Body of pancreas (tissue), 4 donors: Measurements from ENCODE around the gene ATPAF1. TPM values are rescaled to one million over a fixed set of nuclear protein-coding genes. Genes with fewer than 3 reads are reported as not detected.

ENCODE experiments used
- ATAC-seq: fragments of 150-250 bp; one replicate; pipeline ENCODE4 v1.9.1; 2016
- DNase-seq, 4 donors: peaks; one replicate each; pipeline ENCODE4 v3.0.0-alpha.2; 2019
- H3K27ac ChIP-seq, 4 donors: fragments of 200-600 bp; sonication (generic); 1 replicate in 3 of 4; 2 replicates in 1 of 4; pipeline versions ENCODE4 v1.5.1 to v1.6.1; 2016 to 2019; ENCODE audit warnings: mild to moderate bottlenecking in 1 of 4, mixed read lengths in 1 of 4, moderate library complexity in 1 of 4
- H3K27me3 ChIP-seq, 2 donors: fragments of 200-600 bp; sonication (generic); one replicate each; pipeline ENCODE4 v1.6.0; 2016; ENCODE audit warnings: mild to moderate bottlenecking in 1 of 2
- H3K36me3 ChIP-seq, 2 donors: fragments of 200-600 bp; sonication (generic); replicated peaks in 1 of 2; 2 replicates each; pipeline ENCODE4 v1.5.1; 2016; ENCODE audit warnings: low read depth in 2 of 2; ENCODE audit not compliant: insufficient read depth in 1 of 2
- H3K4me1 ChIP-seq: fragments of 200-600 bp; sonication (generic); one replicate; pipeline ENCODE4 v1.6.0; 2016
- H3K4me3 ChIP-seq, 2 donors: fragments of 200-600 bp; sonication (generic); 1 replicate in 1 of 2; 2 replicates in 1 of 2; pipeline ENCODE4 v1.5.1; 2016 to 2019
- H3K9me3 ChIP-seq, 3 donors: fragments of 200-600 bp; sonication (generic); 1 replicate in 2 of 3; 2 replicates in 1 of 3; pipeline ENCODE4 v1.5.1; 2016
- POLR2A ChIP-seq, 3 donors: fragments of 450-650 bp; IDR thresholded peaks; one replicate each; pipeline ENCODE4 v1.6.1; 2016; ENCODE audit warnings: antibody characterized with exemption in 3 of 3, mild to moderate bottlenecking in 2 of 3
- WGBS, 2 donors: methylation state at CpG; one replicate each; pipeline ENCODE4 v1.1.5; 2017; 5-methylcytosine and 5-hydroxymethylcytosine counted together
- intact Hi-C: fragments of 100-400 bp; cut with DNase I; formaldehyde crosslinking; loops from one replicate; pipeline ENCODE4 v1.15.1; 2023
- total RNA-seq, 2 donors: library from RNA; depleted of rRNA; stranded (reverse); fragments of >200 nt; gene quantifications; one replicate each; pipeline ENCODE4 v1.1.0, GENCODE V29; 2016
- TF ChIP-seq, protein P1 (sequence below), 7 experiments: fragments of 450-650 bp in 4 of 7; fragments of 200-600 bp in 3 of 7; sonication (generic) in 3 of 7; IDR thresholded peaks; one replicate each; pipeline ENCODE4 v1.5.1; 2016 to 2019; ENCODE audit warnings: antibody characterized with exemption in 7 of 7

Gene ATPAF1
- total RNA-seq, 2 donors from 2014 or later: 22.8 to 33.0 TPM

DNA sequence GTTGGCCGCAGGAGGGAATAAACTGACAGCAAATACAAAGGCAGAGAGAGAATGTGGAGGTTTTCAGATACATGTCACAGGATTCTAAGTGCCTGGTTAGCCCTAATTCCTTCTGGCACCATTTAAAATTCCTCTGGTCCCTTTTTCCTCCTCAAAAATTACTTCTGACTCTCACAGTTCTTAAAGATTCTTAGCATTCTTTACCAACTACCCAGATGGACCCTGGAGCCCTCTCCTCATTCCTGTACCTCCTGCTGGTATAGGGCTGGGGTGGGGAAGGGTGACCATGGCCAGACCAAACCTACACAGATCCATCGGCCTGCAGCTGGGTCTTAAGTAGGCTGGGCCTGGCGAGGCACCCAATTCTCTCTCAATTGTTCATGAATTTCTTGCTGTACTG is 71.3 kb downstream of the ATPAF1 start:
- no peaks in the 10 kb centered on the region for H3K9me3 ChIP-seq
- intact Hi-C loops: no loop called here
- TF ChIP-seq, protein P1, sequence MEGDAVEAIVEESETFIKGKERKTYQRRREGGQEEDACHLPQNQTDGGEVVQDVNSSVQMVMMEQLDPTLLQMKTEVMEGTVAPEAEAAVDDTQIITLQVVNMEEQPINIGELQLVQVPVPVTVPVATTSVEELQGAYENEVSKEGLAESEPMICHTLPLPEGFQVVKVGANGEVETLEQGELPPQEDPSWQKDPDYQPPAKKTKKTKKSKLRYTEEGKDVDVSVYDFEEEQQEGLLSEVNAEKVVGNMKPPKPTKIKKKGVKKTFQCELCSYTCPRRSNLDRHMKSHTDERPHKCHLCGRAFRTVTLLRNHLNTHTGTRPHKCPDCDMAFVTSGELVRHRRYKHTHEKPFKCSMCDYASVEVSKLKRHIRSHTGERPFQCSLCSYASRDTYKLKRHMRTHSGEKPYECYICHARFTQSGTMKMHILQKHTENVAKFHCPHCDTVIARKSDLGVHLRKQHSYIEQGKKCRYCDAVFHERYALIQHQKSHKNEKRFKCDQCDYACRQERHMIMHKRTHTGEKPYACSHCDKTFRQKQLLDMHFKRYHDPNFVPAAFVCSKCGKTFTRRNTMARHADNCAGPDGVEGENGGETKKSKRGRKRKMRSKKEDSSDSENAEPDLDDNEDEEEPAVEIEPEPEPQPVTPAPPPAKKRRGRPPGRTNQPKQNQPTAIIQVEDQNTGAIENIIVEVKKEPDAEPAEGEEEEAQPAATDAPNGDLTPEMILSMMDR (IDR thresholded peaks at IDR 0.05): no peak
- no peak for TF ChIP-seq POLR2A (IDR thresholded peaks at IDR 0.05)
- H3K27ac ChIP-seq: peak overlapping the region in 1 of 4 donors; percentile 4
- no peak for ATAC-seq
- peaks cover 66% of the 10 kb centered on the region for H3K4me1 ChIP-seq
- WGBS, 2 donors: 66 to 74% methylated on average over 3 of the region's 3 CpGs
- no peak for DNase-seq
- no peaks in the 10 kb centered on the region for H3K27me3 ChIP-seq
- H3K36me3 ChIP-seq: peaks cover 7 to 8% of the 10 kb centered on the region in 2 donors
- H3K4me3 ChIP-seq: no peak overlapping the region

DNA sequence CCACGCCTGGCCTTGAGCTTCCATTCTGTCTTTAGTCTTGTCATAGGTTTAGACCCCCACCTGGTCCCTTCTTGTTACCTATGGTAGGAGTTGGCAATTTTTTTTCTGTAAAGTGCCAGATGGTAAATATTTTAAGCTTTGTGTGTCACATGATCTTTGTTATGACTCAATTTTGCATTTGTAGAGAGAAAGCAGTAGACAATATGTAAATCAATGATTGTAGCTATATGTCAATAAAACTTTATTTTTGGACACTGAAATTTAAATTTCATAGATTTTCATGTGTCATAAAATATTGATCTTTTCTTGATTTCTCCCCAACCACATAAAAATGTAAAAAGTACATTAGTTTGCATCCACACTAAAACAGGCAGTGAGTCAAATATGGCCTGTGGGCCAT is 72.1 kb downstream of the ATPAF1 start:
- peaks cover 8 to 15% of the 10 kb centered on the region in 2 donors for H3K36me3 ChIP-seq
- no peak overlapping the region for H3K4me3 ChIP-seq
- H3K27me3 ChIP-seq: no peaks in the 10 kb centered on the region
- peak overlapping the region in 2 of 4 donors; percentile 19 to 65 for H3K27ac ChIP-seq
- no peaks in the 10 kb centered on the region for H3K9me3 ChIP-seq
- DNase-seq: no peak
- TF ChIP-seq, protein P1 (IDR thresholded peaks at IDR 0.05): no peak
- TF ChIP-seq POLR2A (IDR thresholded peaks at IDR 0.05): no peak
- 93 to 100% methylated on average over 1 of the region's 1 CpG for WGBS, 2 donors
- H3K4me1 ChIP-seq: peaks cover 59% of the 10 kb centered on the region
- intact Hi-C loops: no loop called here
- no peak for ATAC-seq

DNA sequence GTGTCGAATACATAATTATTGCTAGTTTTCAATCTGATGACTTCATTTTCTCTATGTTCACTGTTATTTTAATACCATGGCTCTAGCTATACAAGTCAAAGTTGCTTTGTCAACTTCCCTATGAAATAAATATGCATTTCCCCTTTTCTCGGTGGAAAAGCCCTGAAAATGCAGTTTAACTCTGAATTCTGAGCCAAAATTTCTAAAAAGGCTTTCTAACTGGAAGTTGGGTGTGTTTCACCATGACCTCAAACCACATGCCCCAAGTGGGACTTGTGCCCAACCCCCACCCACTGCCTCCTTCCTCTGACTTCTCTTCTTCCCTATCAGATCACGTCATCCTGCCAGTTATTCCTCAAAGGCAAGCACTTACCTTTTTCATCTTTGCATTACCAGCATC is 73.0 kb downstream of the ATPAF1 start:
- H3K27me3 ChIP-seq: no peaks in the 10 kb centered on the region
- no peak overlapping the region for H3K4me3 ChIP-seq
- ATAC-seq (no peak), DNase-seq (peak in 3 of 4 donors; percentile 28 to 76 (median 49))
- intact Hi-C loops: no loop called here
- no peaks in the 10 kb centered on the region for H3K9me3 ChIP-seq
- peaks cover 52% of the 10 kb centered on the region for H3K4me1 ChIP-seq
- peaks cover 8 to 19% of the 10 kb centered on the region in 2 donors for H3K36me3 ChIP-seq
- TF ChIP-seq POLR2A (IDR thresholded peaks at IDR 0.05): no peak
- TF ChIP-seq, protein P1 (IDR thresholded peaks at IDR 0.05): no peak
- H3K27ac ChIP-seq: peak overlapping the region in 2 of 4 donors; percentile 28 to 65
- 63 to 72% methylated on average over 3 of the region's 3 CpGs for WGBS, 2 donors

DNA sequence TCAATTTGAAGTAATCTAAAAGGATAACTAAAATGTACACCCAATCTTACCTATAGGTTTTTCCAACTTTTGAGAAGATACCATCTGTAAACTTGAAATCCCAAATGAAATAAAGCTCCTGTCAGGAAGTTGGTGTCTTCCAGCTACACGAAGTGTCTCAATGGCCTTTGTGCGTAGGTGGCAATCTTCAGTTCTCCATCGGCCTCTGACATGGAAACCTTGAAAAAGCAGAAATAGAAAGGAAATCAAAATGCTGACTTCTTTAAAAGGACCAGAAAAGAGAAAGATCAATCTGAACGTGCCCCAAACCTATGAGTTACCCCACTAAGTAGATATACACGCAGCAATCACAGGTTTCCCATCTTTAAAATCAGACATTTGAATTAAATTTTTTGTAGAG is 74.1 kb downstream of the ATPAF1 start:
- DNase-seq (no peak), ATAC-seq (no peak)
- Histone ChIP-seq H3K27ac (peak overlapping the region in 1 of 4 donors; percentile 65), H3K9me3 (no peaks in the 10 kb centered on the region), H3K27me3 (no peaks in the 10 kb centered on the region), H3K4me1 (peaks cover 48% of the 10 kb centered on the region), H3K4me3 (no peak overlapping the region), H3K36me3 (peaks cover 8 to 22% of the 10 kb centered on the region in 2 donors)
- intact Hi-C loops: no loop called here
- TF ChIP-seq POLR2A (IDR thresholded peaks at IDR 0.05): no peak
- TF ChIP-seq, protein P1 (IDR thresholded peaks at IDR 0.05): no peak
- 72 to 86% methylated on average over 5 of the region's 5 CpGs for WGBS, 2 donors

GRCh38 chr1:46592823-46593222 is 75.3 kb downstream of the ATPAF1 start:
- Histone ChIP-seq H3K4me3 (no peak overlapping the region), H3K36me3 (peaks cover 8 to 24% of the 10 kb centered on the region in 2 donors), H3K27ac (no peak overlapping the region), H3K4me1 (peaks cover 41% of the 10 kb centered on the region), H3K9me3 (no peaks in the 10 kb centered on the region), H3K27me3 (no peaks in the 10 kb centered on the region)
- 78 to 88% methylated on average over 4 of the region's 4 CpGs for WGBS, 2 donors
- TF ChIP-seq, protein P1 (IDR thresholded peaks at IDR 0.05): no peak
- no peak for TF ChIP-seq POLR2A (IDR thresholded peaks at IDR 0.05)
- intact Hi-C loops: no loop called here
- ATAC-seq (no peak), DNase-seq (no peak)
